HepG2 (cell line): ENCODE measurements around the gene XPO5. TPM values are rescaled to one million over a fixed set of nuclear protein-coding genes. Genes with fewer than 3 reads are reported as not detected.

Experiments
- ARID2 ChIP-seq: sonication (generic); formaldehyde crosslinking; IDR thresholded peaks from 2 replicates; pipeline ENCODE4 v1.8.1; 2022; ENCODE audit warnings: mild to moderate bottlenecking, missing genetic modification reagents, borderline replicate concordance
- ARID5B ChIP-seq: IDR thresholded peaks from 2 replicates; pipeline ENCODE4 v1.4.0; 2020; ENCODE audit warnings: mild to moderate bottlenecking, missing genetic modification reagents
- ATF6 ChIP-seq: sonication (generic); formaldehyde crosslinking; conservative IDR thresholded peaks from 2 replicates; pipeline ENCODE4 v1.4.0; 2020; ENCODE audit warnings: missing genetic modification reagents
- CENPBD1 ChIP-seq: sonication (generic); formaldehyde crosslinking; IDR thresholded peaks from 2 replicates; pipeline ENCODE4 v1.8.0; 2022; ENCODE audit warnings: missing genetic modification reagents, low read depth, mild to moderate bottlenecking, borderline replicate concordance
- EZH2 ChIP-seq: conservative IDR thresholded peaks from 2 replicates; pipeline ENCODE4 v1.6.1; 2012; ENCODE audit warnings: mild to moderate bottlenecking, low read depth, low read length, moderate library complexity
- KDM5B ChIP-seq: sonication (generic); formaldehyde crosslinking; IDR thresholded peaks from 2 replicates; pipeline ENCODE4 v1.4.0; 2020; ENCODE audit warnings: missing genetic modification reagents, mild to moderate bottlenecking, borderline replicate concordance
- MTF1 ChIP-seq: sonication (generic); formaldehyde crosslinking; IDR thresholded peaks from 2 replicates; pipeline ENCODE4 v1.5.0; 2020; ENCODE audit warnings: missing genetic modification reagents
- SPEN ChIP-seq: sonication (generic); formaldehyde crosslinking; IDR thresholded peaks from 2 replicates; pipeline ENCODE4 v1.5.1; 2020; ENCODE audit warnings: low read depth, mild to moderate bottlenecking, missing genetic modification reagents
- SUZ12 ChIP-seq: fragments of 150-350 bp; IDR thresholded peaks from 2 replicates; pipeline ENCODE4 v1.6.1; 2014; ENCODE audit warnings: low read depth, low read length
- THRA ChIP-seq: sonication (generic); formaldehyde crosslinking; IDR thresholded peaks from 2 replicates; pipeline ENCODE4 v1.4.0; 2020; ENCODE audit warnings: missing genetic modification reagents, borderline replicate concordance
- ZMYM4 ChIP-seq: sonication (generic); formaldehyde crosslinking; IDR thresholded peaks from 2 replicates; pipeline ENCODE4 v1.8.1; 2023; ENCODE audit warnings: mild to moderate bottlenecking, missing genetic modification reagents
- ZNF205 ChIP-seq: IDR thresholded peaks from 2 replicates; pipeline ENCODE4 v1.6.1; 2018; ENCODE audit warnings: missing biosample characterization, missing genetic modification reagents
- polyA plus RNA-seq, 8 experiments: library from polyadenylated mRNA; depleted of rRNA in 3 of 8; stranded (reverse) in 7 of 8; unstranded in 1 of 8; fragments of >200 nt; fragmentation: Illumina TruSeq in 4 of 8; extraction: Trizol in 4 of 8; gene quantifications; 2 replicates each; pipeline versions ENCODE4 v1.2.1 to v1.2.3, GENCODE V29; 2011 to 2016; ENCODE audit warnings: low read depth in 4 of 8, missing spikeins in 1 of 8, mixed read lengths in 1 of 8; ENCODE audit not compliant: insufficient read depth in 1 of 8
- total RNA-seq, 5 experiments: library from RNA; depleted of rRNA; stranded (reverse); fragments of >200 nt; fragmentation: Illumina TruSeq; extraction: Trizol; gene quantifications; 2 replicates each; pipeline ENCODE4 v1.2.3, GENCODE V29; 2016; ENCODE audit warnings: low read depth in 1 of 5
- TF ChIP-seq, protein P1 (sequence below): sonication (generic); formaldehyde crosslinking; IDR thresholded peaks from 2 replicates; pipeline ENCODE4 v1.9.0; 2021; ENCODE audit warnings: missing genetic modification reagents, borderline replicate concordance
- TF ChIP-seq, protein P2 (sequence below): sonication (generic); formaldehyde crosslinking; IDR thresholded peaks from 2 replicates; pipeline ENCODE4 v1.5.0; 2020; ENCODE audit warnings: missing genetic modification reagents
- TF ChIP-seq, protein P3 (sequence below): sonication (generic); formaldehyde crosslinking; IDR thresholded peaks from 2 replicates; pipeline ENCODE4 v1.5.0; 2020; ENCODE audit warnings: missing genetic modification reagents

XPO5 gene
- total and polyA plus RNA-seq, 2 of the 13 experiments (the other 11 are each of a cell fraction or from before 2014, with no cell fraction given) = 52.2 to 68.0 TPM

- TF ChIP-seq, protein P1, sequence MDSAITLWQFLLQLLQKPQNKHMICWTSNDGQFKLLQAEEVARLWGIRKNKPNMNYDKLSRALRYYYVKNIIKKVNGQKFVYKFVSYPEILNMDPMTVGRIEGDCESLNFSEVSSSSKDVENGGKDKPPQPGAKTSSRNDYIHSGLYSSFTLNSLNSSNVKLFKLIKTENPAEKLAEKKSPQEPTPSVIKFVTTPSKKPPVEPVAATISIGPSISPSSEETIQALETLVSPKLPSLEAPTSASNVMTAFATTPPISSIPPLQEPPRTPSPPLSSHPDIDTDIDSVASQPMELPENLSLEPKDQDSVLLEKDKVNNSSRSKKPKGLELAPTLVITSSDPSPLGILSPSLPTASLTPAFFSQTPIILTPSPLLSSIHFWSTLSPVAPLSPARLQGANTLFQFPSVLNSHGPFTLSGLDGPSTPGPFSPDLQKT (CRISPR knock-in tag) = no peak
- no peak for TF ChIP-seq ZMYM4 (CRISPR knock-in tag)
- no peak for TF ChIP-seq SUZ12
- TF ChIP-seq EZH2 = no peak
- TF ChIP-seq ARID2 (CRISPR knock-in tag) = no peak
- TF ChIP-seq, protein P2, sequence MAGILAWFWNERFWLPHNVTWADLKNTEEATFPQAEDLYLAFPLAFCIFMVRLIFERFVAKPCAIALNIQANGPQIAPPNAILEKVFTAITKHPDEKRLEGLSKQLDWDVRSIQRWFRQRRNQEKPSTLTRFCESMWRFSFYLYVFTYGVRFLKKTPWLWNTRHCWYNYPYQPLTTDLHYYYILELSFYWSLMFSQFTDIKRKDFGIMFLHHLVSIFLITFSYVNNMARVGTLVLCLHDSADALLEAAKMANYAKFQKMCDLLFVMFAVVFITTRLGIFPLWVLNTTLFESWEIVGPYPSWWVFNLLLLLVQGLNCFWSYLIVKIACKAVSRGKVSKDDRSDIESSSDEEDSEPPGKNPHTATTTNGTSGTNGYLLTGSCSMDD = no peak
- TF ChIP-seq ATF6 (CRISPR knock-in tag) = no peak
- TF ChIP-seq KDM5B = no peak
- TF ChIP-seq, protein P3, sequence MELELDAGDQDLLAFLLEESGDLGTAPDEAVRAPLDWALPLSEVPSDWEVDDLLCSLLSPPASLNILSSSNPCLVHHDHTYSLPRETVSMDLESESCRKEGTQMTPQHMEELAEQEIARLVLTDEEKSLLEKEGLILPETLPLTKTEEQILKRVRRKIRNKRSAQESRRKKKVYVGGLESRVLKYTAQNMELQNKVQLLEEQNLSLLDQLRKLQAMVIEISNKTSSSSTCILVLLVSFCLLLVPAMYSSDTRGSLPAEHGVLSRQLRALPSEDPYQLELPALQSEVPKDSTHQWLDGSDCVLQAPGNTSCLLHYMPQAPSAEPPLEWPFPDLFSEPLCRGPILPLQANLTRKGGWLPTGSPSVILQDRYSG (CRISPR knock-in tag) = 0 out of 2 replicates have a peak, but pooled peaks have one; percentile 52
- no peak for TF ChIP-seq MTF1 (CRISPR knock-in tag)
- TF ChIP-seq ARID5B = peak; percentile 89
- no peak for TF ChIP-seq CENPBD1 (CRISPR knock-in tag)
- TF ChIP-seq ZNF205 (CRISPR knock-in tag) = no peak
- TF ChIP-seq THRA (CRISPR knock-in tag) = peak; percentile 63
- no peak for TF ChIP-seq SPEN (CRISPR knock-in tag)
These were observed 85.3 kb downstream of the XPO5 start (continued) for GRCh38 chr6:43490523-43490939.
